Liver (tissue), 9 donors: ENCODE data around the gene TXNIP. TPM values are rescaled to one million over a fixed set of nuclear protein-coding genes. Genes with fewer than 3 reads are reported as not detected.

ENCODE experiments used
- DNase-seq: peaks from one replicate; pipeline ENCODE4 v3.0.0-alpha.2; 2017; ENCODE audit warnings: low spot score
- H3K27ac ChIP-seq, 2 donors: one replicate each; pipeline ENCODE4 v1.7.0; 2013; ENCODE audit warnings: inconsistent platforms in 2 of 2, low read length in 2 of 2, control low read depth in 1 of 2, low read depth in 1 of 2, mild to moderate bottlenecking in 1 of 2
- H3K27me3 ChIP-seq, 4 donors: one replicate each; pipeline versions ENCODE4 v1.6.1 to v1.7.0; 2013; ENCODE audit warnings: low read length in 3 of 4, inconsistent platforms in 1 of 4, mild to moderate bottlenecking in 1 of 4, moderate library complexity in 1 of 4; ENCODE audit not compliant: control insufficient read depth in 4 of 4, insufficient read depth in 4 of 4
- H3K36me3 ChIP-seq, 4 donors: one replicate each; pipeline versions ENCODE4 v1.6.1 to v1.7.0; 2013; ENCODE audit warnings: low read length in 3 of 4, mild to moderate bottlenecking in 3 of 4, low read depth in 1 of 4, moderate library complexity in 1 of 4; ENCODE audit not compliant: control insufficient read depth in 4 of 4, insufficient read depth in 3 of 4
- H3K4me1 ChIP-seq, 4 donors: one replicate each; pipeline versions ENCODE4 v1.6.1 to v1.7.0; 2013; ENCODE audit warnings: low read length in 3 of 4, mild to moderate bottlenecking in 3 of 4, moderate library complexity in 1 of 4; ENCODE audit not compliant: control insufficient read depth in 4 of 4, insufficient read depth in 4 of 4
- H3K4me3 ChIP-seq, 3 donors: one replicate each; pipeline versions ENCODE4 v1.6.1 to v1.7.0; 2013; ENCODE audit warnings: low read length in 3 of 3, control low read depth in 1 of 3, low read depth in 1 of 3, mild to moderate bottlenecking in 1 of 3
- H3K9ac ChIP-seq, 2 donors: one replicate each; pipeline ENCODE4 v1.7.0; 2013; ENCODE audit warnings: low read length in 2 of 2, mild to moderate bottlenecking in 2 of 2, moderate library complexity in 2 of 2, control low read depth in 1 of 2, low read depth in 1 of 2
- H3K9me3 ChIP-seq, 4 donors: one replicate each; pipeline versions ENCODE4 v1.6.1 to v1.7.0; 2013; ENCODE audit warnings: low read length in 3 of 4; ENCODE audit not compliant: control insufficient read depth in 4 of 4
- ATF3 ChIP-seq: IDR thresholded peaks from 2 replicates; pipeline ENCODE4 v1.6.1; 2016; ENCODE audit warnings: antibody characterized with exemption
- CTCF ChIP-seq: fragments of 150-350 bp; IDR thresholded peaks from 2 replicates; pipeline ENCODE4 v1.5.1; 2017; ENCODE audit warnings: improper control_type of control experiment, low read depth, low read length; ENCODE audit not compliant: missing input control
- EGR1 ChIP-seq, 2 donors: IDR thresholded peaks; 2 replicates each; pipeline ENCODE4 v1.6.1; 2016 to 2018; ENCODE audit warnings: antibody characterized with exemption in 2 of 2, low read depth in 2 of 2
- FOXA1 ChIP-seq: IDR thresholded peaks from 2 replicates; pipeline ENCODE4 v1.6.1; 2016; ENCODE audit warnings: antibody characterized with exemption
- FOXA2 ChIP-seq: IDR thresholded peaks from 2 replicates; pipeline ENCODE4 v1.6.1; 2016; ENCODE audit warnings: antibody characterized with exemption
- GABPA ChIP-seq, 2 donors: IDR thresholded peaks in 1 of 2; conservative IDR thresholded peaks in 1 of 2; 2 replicates each; pipeline ENCODE4 v1.6.1; 2016; ENCODE audit warnings: antibody characterized with exemption in 2 of 2, mild to moderate bottlenecking in 1 of 2, moderate library complexity in 1 of 2
- HNF4A ChIP-seq, 2 donors: conservative IDR thresholded peaks; 2 replicates each; pipeline ENCODE4 v1.6.1; 2016; ENCODE audit warnings: antibody characterized with exemption in 2 of 2, mild to moderate bottlenecking in 2 of 2
- HNF4G ChIP-seq: IDR thresholded peaks from 2 replicates; pipeline ENCODE4 v1.6.1; 2016; ENCODE audit warnings: antibody characterized with exemption
- JUND ChIP-seq, 2 donors: IDR thresholded peaks; 2 replicates each; pipeline ENCODE4 v1.6.1; 2016; ENCODE audit warnings: antibody characterized with exemption in 2 of 2
- RAD21 ChIP-seq, 2 donors: IDR thresholded peaks; 2 replicates each; pipeline ENCODE4 v1.6.1; 2016; ENCODE audit warnings: antibody characterized with exemption in 2 of 2, mild to moderate bottlenecking in 2 of 2
- RXRA ChIP-seq, 2 donors: IDR thresholded peaks; 2 replicates each; pipeline ENCODE4 v1.6.1; 2017 to 2018; ENCODE audit warnings: antibody characterized with exemption in 2 of 2, mild to moderate bottlenecking in 1 of 2
- TAF1 ChIP-seq: conservative IDR thresholded peaks from 2 replicates; pipeline ENCODE4 v1.6.1; 2016; ENCODE audit warnings: antibody characterized with exemption, mild to moderate bottlenecking
- WGBS: extraction: QIAGEN DNeasy Blood & Tissue Kit; methylation state at CpG from one replicate; pipeline ENCODE4 v1.1.7; 2013; 5-methylcytosine and 5-hydroxymethylcytosine counted together
- polyA plus RNA-seq, 2 donors: library from polyadenylated mRNA; stranded (reverse) in 1 of 2; unstranded in 1 of 2; fragments of 200-250 nt in 1 of 2; fragments of >200 nt in 1 of 2; fragmentation: Nextera tagmentation in 1 of 2; extraction: Ambion mirVana in 1 of 2; gene quantifications; one replicate each; pipeline versions ENCODE4 v1.2.1 to v1.2.3, GENCODE V29; 2013 to 2015
- total RNA-seq, 2 donors: library from RNA; depleted of rRNA; stranded (reverse); fragments of >200 nt; gene quantifications; one replicate each; pipeline ENCODE4 v1.2.3, GENCODE V29; 2014
- donor health status: healthy.
- donor health status: healthy.
- donor health status: healthy.
- donor health status: healthy.
- donor health status: healthy.

TXNIP gene
- total and polyA plus RNA-seq, 4 donors = 53.8 to 223 (median 92.0) TPM

DNA sequence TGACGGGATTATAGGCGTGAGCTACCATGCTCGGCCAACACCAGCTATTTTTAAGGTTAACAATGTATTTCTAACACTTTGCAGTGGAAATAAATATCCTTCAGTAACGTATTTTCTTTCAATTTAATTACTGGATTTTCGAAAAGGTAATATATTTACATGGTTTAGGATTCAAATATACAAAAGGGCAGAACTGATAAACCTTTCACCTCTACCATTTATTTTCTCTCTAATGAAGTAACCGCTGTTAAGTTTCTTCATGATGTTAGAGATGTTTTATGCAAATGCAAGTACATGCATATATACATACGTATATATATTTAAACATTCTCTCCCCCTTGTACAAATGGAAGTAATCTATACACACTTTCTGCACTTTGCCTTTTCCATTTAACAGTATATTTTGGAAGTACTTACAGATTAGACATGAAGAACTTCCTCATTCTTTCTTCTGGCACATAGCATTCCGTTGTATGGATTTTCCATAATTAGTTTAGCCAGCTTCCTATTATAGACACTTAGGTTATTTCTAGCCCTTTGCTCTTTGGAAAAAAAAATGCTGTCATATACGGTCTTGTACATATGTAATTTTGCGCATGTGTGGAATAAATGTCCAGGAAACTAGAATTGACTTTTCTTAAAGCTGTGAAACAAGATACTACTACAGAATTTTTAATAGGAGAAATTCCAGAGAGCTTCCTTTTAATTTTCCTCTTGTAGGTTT is 40.0 kb upstream of the TXNIP start:
- no peaks in the 10 kb centered on the region for H3K27me3 ChIP-seq
- 57% methylated on average over 10 of the region's 10 CpGs for WGBS
- no peaks in the 10 kb centered on the region for H3K9me3 ChIP-seq
- peak overlapping the region in 1 of 2 donors; percentile 81 for H3K27ac ChIP-seq
- peak overlapping the region in 1 of 2 donors; percentile 90 for H3K9ac ChIP-seq
- peaks cover 3 to 26% (median 13%) of the 10 kb centered on the region in 4 donors for H3K4me1 ChIP-seq
- H3K4me3 ChIP-seq = no peak overlapping the region
- DNase-seq = no peak
- H3K36me3 ChIP-seq = no peaks in the 10 kb centered on the region
- TF ChIP-seq CTCF (no peak), RAD21 (IDR thresholded peaks at IDR 0.05) (no peak), ATF3 (no peak), HNF4A (conservative IDR thresholded peaks at IDR 0.05) (no peak), FOXA2 (no peak), JUND (IDR thresholded peaks at IDR 0.05) (no peak), TAF1 (no peak)

- H3K9ac ChIP-seq = no peak overlapping the region
- H3K9me3 ChIP-seq = no peaks in the 10 kb centered on the region
- H3K4me1 ChIP-seq = peaks cover 0 to 23% (median 8%) of the 10 kb centered on the region in 4 donors
- no peak overlapping the region for H3K27ac ChIP-seq
- DNase-seq = no peak
- no peaks in the 10 kb centered on the region for H3K36me3 ChIP-seq
- 30% methylated on average over 6 of the region's 6 CpGs for WGBS
- H3K27me3 ChIP-seq = no peaks in the 10 kb centered on the region
- H3K4me3 ChIP-seq = no peak overlapping the region
- TF ChIP-seq ATF3 (no peak), FOXA1 (no peak), HNF4A (conservative IDR thresholded peaks at IDR 0.05) (peak in 1 of 2 donors; percentile 28)
These were observed 38.7 kb upstream of the TXNIP start for GRCh38 chr1:146035048-146035423.

GRCh38 chr1:146032631-146033219 is 36.3 kb upstream of the TXNIP start:
- no peak for DNase-seq
- H3K27ac ChIP-seq = no peak overlapping the region
- no peaks in the 10 kb centered on the region for H3K9me3 ChIP-seq
- peaks cover 0 to 8% (median 3%) of the 10 kb centered on the region in 4 donors for H3K4me1 ChIP-seq
- H3K36me3 ChIP-seq = no peaks in the 10 kb centered on the region
- no peak overlapping the region for H3K9ac ChIP-seq
- TF ChIP-seq GABPA (IDR thresholded peaks at IDR 0.05 in 1 of 2, conservative IDR thresholded peaks at IDR 0.05 in 1 of 2) = no peak
- TF ChIP-seq CTCF = peak; percentile 60
- no peak for TF ChIP-seq RXRA (IDR thresholded peaks at IDR 0.05)
- TF ChIP-seq HNF4G = no peak
- TF ChIP-seq EGR1 (IDR thresholded peaks at IDR 0.05; ENCODE audit: low read depth in 2 of 2) = no peak
- no peak for TF ChIP-seq HNF4A (conservative IDR thresholded peaks at IDR 0.05)
- no peak for TF ChIP-seq FOXA1
- peak; percentile 84 to 85 for TF ChIP-seq RAD21 (IDR thresholded peaks at IDR 0.05)
- H3K27me3 ChIP-seq = no peaks in the 10 kb centered on the region
- H3K4me3 ChIP-seq = no peak overlapping the region
- 46% methylated on average over 6 of the region's 6 CpGs for WGBS
